Brain pericyte (primary cell): Measurements from ENCODE around the gene SLCO2A1.
"Not testable (repeated sequence)": the region's sequence is repeated elsewhere in the genome, so short reads cannot be mapped to it uniquely, and the experiment has no call there.

Experiments
- DNase-seq: peaks from one replicate; pipeline ENCODE4 v3.0.0-alpha.2; 2012; ENCODE audit warnings: low read depth, low spot score

Gene SLCO2A1

DNA sequence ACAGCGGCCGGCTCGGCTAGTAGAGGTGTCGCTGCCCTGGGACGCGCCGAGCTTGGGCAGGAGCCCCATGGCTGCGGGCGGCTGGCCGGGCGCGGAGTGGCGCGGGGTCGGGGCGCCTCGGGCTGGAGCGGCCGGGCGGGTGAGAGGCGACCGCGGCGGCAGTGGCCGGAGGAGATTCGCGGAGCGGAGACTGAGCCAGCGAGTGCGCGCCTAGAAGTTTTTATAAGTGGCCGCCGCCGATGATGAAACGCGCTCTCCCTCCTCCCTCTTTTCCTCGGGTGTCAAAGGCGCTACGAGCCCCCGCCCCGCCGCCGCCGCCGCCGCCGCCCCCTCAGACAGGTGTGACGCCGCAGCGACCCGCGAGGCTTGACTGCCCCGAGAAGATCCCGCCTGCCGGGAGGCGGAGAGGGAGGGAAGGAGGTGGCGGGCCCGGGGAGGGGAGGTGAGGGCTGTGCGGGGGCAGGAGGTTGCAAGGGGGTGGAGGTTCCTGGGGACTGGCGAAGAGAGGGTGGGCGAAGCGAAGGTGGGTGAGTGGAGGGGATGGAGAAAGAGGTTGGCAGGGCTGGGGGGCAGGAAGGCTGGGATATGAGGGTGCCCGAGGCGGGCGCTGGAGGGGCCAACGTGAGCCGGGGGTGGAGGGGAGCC is at the start of gene SLCO2A1:
Gene SLCO2A1, minus strand, starts transcription at position 192 of the 645 bp plus-strand sequence. Its CDS starts 123 bp downstream, at position 69.
- DNase-seq = no peak

DNA sequence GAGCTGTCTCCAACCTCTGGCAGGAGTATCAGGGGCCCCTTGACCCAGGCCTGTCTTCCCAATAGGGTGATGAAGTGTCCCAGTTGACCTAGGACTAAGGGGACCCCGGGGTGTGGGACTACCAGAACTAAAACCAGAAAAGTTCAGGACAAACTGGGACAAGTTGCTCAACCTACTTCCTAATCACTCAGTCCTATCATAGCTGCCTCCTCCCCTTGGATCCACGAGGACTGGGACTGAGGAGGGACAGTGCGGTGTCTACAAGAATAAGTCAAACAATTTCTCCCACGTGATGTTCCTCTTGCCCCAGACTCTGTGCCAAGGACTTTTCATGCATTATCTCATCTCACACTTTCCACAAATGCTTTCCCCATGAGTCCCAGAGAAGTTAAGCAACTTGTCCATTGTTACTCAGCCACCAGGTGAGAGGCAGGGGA is 49.4 kb upstream of the SLCO2A1 start:
- no peak for DNase-seq

DNA sequence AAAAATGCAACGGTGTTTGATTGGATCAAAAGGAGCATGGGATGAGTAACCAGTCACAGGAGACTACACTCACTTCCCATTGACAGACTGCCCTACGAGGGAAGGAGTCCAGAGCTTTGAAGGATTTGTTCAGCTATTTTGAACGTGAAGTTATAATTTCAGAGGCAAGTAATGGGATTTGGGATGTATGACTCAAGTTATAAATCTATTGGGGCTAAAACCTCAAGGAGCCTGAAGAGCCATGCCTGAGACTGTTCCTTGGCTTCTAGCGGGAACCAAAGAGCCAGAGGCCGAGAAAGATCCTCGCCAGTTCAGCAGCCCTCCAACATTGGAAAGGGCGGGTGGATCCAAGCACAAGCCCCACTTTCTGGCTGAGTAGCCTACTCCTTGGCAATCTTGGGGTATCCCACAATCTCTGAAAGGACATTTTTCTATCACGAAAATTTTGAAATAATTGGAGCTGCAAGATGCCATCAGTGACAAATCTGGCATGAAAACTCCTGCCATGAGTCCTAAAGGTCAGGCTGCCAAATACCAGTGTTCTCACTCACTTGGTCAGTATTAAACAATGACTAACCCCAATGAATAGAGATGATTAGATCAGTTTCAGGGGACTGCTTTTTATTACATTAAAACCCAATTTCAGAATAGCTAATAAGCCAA is 48.6 kb upstream of the SLCO2A1 start:
- DNase-seq = no peak

DNA sequence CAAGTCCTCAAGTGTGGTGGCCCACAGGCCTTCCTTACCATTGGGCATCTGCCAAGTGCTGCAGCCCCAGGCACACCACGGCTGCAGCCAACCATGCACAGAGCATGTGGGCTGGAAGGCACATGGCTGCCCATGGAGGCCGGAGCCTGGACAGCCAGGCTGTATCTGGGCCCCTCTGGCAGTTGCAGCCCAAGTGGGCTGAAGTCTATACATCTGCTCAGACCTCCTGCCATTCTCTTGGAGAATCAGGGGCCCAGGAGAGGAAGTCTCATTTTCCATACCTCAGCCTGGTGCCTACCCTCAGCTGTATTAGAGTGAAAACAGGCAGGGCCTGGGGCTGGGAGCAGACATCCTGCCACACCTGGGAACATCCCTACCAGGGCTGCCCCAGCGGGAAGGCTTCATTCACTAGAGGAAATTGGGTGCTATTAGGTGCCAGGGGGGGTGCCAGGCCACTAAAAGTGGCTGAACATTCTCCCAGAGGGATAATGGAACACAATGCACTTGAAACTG is 48.0 kb upstream of the SLCO2A1 start:
- no peak for DNase-seq

DNA sequence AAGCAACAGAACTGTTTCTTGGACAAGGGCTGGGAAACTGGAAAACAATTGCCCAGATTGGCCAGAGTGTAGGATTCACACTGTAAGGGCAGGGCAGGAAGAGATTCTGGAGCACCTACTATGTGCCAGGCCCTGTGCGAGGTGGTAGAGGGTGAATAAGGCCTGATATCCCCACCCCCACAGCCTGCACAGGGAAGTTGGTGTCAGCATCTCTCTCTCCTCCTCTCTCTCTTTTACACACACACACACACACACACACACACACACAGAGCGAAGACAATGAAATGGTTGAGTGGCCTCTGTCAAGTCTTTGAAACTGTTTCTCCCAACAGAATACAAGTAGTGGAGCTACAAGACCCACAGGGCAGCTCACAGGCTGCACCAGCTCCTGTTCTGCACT is 47.1 kb upstream of the SLCO2A1 start:
- no peak for DNase-seq

DNA sequence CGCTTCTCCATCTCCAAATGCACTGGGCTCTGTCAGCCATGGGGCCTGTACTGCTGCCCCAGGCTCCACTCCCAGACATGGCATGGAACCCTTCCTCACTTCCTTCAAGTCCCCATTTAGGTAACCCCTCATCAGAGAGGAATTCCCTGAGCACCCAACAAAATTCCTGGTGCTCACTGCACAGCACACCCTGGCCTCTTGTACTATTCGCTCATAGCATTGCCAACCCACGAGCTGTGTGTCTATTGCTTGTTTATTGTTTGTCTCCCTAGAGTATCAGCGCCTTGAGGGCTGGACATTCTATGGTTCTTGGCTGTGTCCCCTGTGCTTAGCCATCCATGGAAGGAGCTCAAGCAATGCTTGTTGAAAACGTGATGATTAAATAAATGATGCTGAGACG is 46.1 kb upstream of the SLCO2A1 start:
- no peak for DNase-seq

DNA sequence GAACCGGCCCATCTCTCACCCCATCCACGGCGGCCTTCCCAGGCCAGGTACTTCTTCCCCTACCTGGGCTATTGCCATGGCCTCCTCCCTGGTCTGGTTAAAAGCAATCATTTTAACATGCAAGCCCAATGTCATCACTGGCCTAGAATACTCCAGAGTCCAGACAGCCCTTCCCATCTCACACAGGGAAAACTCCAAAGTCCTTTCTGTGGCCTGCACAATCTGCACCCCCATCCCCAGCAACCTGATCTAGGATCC is 45.8 kb upstream of the SLCO2A1 start:
- DNase-seq = no peak

DNA sequence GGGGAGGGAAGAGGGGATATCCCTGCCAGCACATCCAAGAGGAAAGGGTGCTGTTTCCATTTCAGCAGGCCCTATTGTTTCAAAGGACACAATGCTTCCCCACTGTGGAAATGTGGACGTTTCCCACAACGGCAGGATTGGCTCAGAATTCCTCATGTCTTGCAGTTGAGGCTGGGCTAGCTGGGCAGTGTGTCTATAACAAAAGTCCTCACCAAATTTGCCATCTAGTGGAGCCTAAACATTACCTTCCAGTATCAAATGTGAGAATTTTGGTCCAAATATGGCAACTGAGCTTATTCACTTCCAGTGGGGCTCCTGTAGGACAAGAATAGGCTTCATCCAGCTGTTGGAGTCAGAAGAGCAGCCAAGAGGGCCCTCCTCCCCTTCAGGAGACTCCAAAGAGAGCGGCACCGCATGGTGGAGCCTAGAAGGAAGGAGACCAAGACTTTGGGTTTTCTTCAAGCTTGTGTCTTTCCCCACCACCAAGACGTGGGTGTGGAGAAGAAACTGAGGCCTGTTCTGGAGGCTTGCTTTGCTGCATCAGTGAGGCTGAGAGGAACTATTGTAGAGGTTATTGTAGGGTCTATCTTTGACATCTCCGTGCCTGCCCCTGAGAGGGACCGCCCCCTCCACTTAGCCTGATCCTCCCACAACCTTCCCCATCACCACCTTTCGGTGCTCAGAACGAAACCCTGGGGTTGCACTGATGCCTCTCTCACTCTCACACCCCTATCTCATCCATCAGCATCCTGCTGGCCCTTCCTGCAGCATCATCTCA is 45.3 kb upstream of the SLCO2A1 start:
- DNase-seq = no peak

DNA sequence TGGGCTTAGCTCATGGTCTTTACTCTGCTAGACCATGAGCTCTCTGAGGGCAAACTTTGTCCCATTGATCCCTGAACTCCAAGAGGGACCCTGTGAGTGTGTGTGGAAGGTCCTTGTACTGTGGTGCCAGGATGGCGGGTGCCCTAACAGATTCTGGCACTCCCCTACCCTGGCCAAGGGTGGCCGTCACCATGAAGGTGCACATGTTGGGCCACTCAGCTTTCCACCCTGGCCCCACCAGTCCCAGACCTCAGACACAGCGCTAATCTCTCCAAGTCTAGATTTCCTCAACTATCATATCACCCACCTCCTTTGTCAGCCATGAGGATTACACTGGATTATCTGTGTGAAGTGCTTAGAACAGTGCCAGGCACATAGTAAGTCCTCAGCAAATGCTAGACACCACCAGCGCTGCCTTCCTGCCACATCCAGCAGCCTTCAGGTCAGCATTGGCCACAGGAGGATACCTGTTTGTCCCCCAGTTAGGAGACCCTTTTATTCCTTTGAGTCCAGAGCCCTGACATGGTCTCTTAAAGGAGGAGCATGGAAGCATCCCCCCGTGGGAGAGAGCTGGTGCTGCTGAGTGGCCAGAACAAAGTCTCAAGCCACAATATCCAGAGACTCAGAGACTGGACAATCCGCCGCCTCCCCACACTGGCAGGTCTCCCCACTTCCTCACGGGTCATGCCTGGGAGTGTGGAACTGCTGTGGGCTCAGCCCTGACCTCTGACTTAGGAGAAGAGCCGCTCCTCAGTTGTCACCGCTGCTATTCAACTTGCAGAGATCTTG is 44.5 kb upstream of the SLCO2A1 start:
- DNase-seq = no peak

DNA sequence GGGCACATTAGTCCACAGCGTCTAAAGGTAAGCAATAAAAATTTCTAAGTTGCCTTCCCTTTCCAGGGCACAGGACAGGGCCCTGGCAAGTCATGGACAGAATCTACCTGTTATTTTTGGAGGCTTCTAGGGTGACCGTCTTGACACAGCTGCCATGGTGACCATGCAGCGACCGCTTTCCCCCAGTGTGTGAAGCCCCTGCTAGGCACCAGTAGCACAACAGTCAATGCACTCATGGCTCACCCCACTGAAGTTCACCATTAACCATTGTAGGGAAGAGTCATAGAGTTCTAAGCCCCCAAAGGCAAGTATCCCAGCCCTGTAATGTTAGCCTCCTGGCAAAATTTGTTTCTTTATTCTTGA is 43.8 kb upstream of the SLCO2A1 start:
- DNase-seq = no peak

DNA sequence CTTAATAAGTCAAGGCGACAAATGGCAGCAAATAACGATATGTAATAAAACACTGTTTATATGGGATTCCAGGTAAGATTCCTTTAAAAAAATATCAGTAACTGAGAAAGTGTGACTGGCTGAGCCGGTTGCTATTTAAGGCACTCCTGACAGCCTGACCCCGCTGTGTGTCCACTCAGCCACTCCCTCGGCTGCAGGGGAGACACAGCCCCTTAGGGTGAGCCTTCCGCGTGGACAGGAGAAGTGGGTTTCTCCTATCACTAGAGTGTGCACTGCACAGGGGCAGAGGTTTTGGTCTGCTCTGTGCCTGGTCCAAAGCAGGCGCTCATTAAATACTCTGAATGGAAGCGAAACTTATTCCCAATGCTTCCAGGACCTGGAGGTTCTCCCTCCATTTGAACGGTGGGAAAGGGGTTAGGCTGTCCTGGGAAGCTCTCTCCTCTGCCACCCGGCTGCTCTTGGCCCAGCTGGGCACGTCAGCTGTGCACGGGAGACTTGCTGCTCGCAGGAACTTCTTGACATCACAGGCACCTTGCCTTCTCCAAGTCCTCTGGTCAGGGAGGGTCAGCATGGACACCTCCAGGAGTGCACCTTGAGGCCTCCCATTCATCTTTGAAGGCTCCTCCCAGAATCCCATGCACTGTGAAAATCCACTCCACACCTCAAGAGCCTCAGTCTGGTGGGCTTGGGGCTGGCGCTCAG is 43.3 kb upstream of the SLCO2A1 start:
- DNase-seq = no peak

DNA sequence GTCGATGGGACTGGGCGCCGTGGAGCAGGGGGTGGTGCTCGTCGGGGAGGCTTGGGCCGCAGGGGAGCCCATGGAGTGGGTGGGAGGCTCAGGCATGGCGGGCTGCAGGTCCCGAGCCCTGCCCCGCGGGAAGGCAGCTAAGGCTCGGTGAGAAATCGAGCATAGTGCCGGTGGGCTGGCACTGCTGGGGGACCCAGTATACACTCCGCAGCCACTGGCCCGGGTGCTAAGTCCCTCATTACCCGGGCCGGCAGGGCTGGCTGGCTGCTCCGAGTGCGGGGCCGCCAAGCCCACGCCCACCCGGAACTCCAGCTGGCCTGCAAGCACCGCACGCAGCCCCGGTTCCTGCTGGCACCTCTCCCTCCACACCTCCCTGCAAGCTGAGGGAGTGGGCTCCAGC is 40.6 kb upstream of the SLCO2A1 start:
- not testable (repeated sequence) for DNase-seq

DNA sequence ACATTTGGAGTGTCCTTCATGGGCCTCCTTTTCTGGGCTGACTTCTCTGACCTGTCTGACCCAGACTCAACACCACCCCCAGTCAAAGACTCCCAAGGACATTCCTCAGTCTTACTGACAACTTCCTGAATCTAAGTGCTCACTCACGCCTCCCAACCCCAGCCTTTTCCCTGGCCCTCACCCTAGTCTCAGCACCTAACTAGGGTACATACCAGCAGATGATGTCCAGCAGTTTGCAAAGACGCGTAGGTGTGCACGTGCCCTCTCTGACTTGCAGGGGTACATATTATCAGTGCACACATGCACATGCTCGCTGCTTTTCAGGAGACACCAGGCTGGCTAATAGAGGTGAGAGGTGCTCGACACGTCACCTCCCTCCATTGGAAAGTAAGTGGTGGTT is 38.7 kb upstream of the SLCO2A1 start:
- no peak for DNase-seq

DNA sequence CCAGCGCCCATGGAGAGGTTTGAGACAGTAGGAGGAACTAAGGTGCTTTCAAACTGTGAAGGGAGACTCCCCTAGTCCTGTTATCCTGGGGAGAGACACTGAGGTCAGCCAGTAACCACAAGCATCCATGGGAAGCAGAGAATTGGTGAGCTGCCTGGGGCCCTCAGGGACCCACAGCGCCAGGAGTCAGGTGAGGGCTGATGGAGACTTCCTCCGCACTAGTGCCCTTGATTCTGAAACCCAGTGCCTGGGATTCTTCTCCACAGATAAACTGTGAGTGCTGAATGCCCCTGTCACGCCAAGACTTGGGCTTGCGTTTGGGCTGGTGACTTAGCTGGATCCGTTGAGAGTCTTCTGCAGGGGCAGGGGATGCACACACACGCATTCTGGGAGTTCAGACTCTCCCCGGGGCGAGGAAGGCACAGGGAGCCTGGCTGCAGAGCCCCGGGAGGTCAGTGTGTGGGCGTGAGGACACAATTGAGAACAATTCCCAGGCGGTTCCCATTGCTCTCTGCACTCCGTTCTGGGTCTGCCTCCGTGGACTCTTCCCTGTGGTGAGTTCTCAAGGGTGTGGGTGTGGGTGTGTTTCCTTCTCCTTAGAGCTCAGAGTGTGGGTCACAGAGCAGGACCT is 37.9 kb upstream of the SLCO2A1 start:
- DNase-seq = no peak

DNA sequence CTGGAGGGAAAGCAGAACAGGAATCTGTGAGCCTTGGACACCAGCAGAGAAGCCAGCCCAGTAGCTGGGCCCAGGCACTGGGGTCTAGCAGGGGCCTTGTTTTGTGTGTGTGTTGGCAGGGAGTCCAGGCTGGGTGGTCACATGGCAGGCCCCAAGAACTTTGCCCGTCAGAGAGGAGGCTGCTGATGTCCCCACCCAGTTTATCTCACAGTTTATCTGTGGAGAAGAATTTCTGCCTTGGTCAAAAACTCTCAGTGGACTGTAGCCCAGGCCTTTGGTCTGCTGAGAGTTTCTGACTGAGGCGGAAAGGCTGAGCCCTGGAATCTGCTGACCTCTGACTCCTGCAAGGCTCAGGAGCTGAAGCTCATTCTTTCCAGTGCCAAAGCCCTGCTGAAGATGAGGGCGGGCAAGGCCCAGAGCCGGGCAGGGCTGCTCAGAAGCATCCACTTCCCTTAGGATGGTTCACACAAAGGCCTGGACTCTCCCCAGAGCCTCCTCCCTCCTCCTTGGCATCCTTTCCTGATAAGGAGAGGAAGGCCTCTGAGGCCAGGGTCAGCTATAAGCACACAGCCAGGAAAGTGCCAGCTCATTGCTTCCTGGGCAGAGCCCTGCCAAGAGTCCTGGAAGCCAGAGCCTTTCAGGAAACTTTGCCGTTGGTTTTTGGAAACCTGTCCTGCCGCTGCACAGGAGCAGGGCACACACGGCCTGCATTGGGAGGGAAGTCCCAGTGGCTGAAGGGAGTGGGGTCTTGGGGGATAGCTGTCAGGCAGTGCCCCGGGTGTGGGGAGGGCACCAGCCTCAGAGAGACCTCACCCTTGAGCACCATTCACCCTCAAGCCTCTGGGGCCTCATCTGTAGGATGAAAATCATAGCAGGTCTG is 37.2 kb upstream of the SLCO2A1 start:
- no peak for DNase-seq

DNA sequence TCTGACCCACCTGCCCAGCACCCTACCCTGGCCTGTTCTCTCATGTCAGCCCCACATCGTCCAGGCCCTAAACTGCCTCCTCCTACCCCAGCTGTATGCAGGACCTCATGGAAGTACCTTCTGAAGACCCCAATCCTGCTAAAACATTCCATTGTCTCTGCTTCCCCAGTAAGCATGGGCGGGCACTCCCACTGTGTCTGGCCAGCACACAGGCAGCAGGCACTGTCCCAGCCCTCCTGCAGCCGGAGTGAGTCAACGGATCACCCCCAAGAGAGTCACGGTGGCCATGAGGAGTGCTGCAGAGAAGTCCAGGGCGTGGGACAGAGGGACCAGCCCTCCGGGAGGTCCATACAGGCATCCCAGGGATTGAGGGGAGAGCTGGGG is 36.4 kb upstream of the SLCO2A1 start:
- no peak for DNase-seq

DNA sequence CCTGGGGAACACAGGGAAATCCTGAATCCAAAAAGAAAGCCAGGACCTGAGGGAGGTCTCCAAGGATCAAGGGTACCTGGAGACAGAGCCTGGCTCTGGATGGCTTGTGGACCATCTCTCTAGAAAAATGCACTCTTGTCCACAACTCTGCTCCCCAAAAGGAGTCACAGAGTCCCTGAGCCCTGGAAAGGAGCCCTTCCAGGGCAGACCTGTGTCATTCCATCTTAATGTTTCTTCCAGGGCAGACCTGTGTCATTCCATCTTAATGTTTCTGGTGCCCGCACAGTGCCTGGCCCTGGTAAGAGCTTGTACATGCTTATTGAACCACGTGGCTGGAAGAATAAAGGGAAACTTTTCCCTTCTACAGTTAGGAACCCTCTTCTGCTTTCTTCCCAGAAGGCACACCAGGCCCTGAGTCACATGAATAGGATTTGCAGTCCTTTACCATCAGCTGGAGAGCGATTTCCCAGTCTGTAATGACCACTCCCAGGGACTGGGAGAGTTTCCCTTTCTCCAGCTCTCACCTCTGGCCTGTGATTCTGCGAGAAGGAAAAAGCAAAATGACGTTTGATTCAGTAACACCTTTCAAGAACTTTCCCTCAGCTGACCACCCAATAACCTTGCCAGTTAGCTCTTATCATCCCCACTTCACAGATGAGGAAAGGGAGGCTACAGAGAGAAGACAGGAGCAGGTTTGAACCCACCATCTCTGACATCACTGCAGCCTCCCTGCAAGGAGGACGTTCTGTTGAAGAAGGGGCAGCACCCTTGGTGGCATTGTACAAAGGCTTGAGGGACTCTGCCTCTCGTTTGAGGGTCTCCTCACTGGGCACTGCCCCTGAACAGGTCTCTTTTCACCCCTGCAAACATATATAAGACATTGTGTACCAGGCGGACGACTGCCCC is 35.8 kb upstream of the SLCO2A1 start:
- DNase-seq = no peak

DNA sequence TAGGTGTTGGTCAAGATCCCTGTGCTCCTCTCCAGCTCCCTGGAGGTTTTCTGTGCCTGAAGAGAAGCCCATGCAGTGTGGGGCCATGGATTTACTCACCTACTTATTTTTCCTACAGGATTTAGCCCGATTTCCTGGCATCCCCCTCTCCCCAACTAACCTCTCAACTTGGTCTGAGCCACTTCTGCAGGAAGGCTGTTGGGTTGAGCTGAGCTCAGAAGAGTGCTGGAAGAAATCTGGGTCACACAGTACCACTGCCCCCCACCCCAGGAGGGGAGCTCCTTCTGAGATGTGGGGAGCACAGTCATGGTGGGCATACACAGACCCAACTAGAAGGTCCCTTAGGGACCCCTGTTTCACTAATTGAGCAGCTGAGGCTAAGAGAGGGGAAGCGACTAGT is 34.4 kb upstream of the SLCO2A1 start:
- DNase-seq = no peak

DNA sequence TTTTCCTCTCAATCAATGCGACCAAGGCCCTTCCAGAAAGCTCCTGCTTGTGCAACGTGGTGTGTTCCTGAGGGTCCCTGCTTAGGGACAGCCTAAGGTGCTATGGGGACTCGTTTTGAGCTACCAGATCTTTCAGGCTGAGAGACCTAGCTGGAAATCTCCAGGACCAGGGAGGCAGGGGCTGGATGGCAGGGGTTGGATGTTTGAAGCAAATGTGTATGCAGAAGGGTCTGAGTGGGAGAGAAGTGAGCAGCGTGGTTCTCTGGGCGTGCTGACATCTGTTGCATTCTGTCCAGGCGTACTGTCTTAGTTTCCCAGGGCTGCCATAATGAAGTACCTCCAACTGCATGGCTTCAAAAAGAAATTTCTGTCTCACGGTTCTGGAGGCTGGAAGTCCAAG is 31.7 kb upstream of the SLCO2A1 start:
- DNase-seq = no peak
